HepG2 (cell line): ENCODE data around the gene SPRED2. TPM values are rescaled to one million over a fixed set of nuclear protein-coding genes. Genes with fewer than 3 reads are reported as not detected.

Experiments
- ARID5B ChIP-seq: IDR thresholded peaks from 2 replicates; pipeline ENCODE4 v1.4.0; 2020; ENCODE audit warnings: mild to moderate bottlenecking, missing genetic modification reagents
- BCLAF1 ChIP-seq: fragments of 450-650 bp; IDR thresholded peaks from 2 replicates; pipeline ENCODE4 v1.6.1; 2017; ENCODE audit warnings: mild to moderate bottlenecking
- KLF6 ChIP-seq: IDR thresholded peaks from 2 replicates; pipeline ENCODE4 v1.8.0; 2016; ENCODE audit warnings: missing biosample characterization, missing genetic modification reagents
- MTF2 ChIP-seq: sonication (generic); formaldehyde crosslinking; IDR thresholded peaks from 2 replicates; pipeline ENCODE4 v1.5.0; 2020; ENCODE audit warnings: missing genetic modification reagents, borderline replicate concordance
- POLR2AphosphoS5 ChIP-seq: IDR thresholded peaks from 2 replicates; pipeline ENCODE4 v1.6.1; 2012; ENCODE audit warnings: low read depth, low read length
- SP1 ChIP-seq, 2 experiments: fragments of 450-650 bp in 1 of 2; sonication (generic) in 1 of 2; formaldehyde crosslinking in 1 of 2; IDR thresholded peaks; 2 replicates each; pipeline versions ENCODE4 v1.4.0 to v1.6.1; 2016 to 2020; ENCODE audit warnings: missing genetic modification reagents in 1 of 2
- SRSF1 ChIP-seq: fragments of 200-400 bp; formaldehyde crosslinking; optimal IDR thresholded peaks from 2 replicates; pipeline ENCODE3; 2017; ENCODE audit warnings: mild to moderate bottlenecking, low read depth, low read length, moderate library complexity
- TAF1 ChIP-seq: sonication (generic); formaldehyde crosslinking; IDR thresholded peaks from 2 replicates; pipeline ENCODE4 v1.4.0; 2020; ENCODE audit warnings: missing genetic modification reagents
- TEAD3 ChIP-seq: optimal IDR thresholded peaks from 2 replicates; pipeline ENCODE3; 2016; ENCODE audit warnings: borderline replicate concordance
- WIZ ChIP-seq: sonication (generic); formaldehyde crosslinking; IDR thresholded peaks from 2 replicates; pipeline ENCODE4 v1.5.1; 2020; ENCODE audit warnings: mild to moderate bottlenecking, missing genetic modification reagents
- ZKSCAN8 ChIP-seq: IDR thresholded peaks from 2 replicates; pipeline ENCODE4 v1.6.1; 2016; ENCODE audit warnings: borderline replicate concordance, missing genetic modification reagents, missing compliant biosample characterization
- ZNF275 ChIP-seq: sonication (generic); formaldehyde crosslinking; IDR thresholded peaks from 2 replicates; pipeline ENCODE4 v1.8.0; 2022; ENCODE audit warnings: missing genetic modification reagents, mild to moderate bottlenecking, inconsistent platforms, borderline replicate concordance
- ZNF30 ChIP-seq: sonication (generic); formaldehyde crosslinking; IDR thresholded peaks from 2 replicates; pipeline ENCODE4 v1.5.0; 2020; ENCODE audit warnings: mild to moderate bottlenecking, missing genetic modification reagents
- ZNF335 ChIP-seq: sonication (generic); formaldehyde crosslinking; IDR thresholded peaks from 2 replicates; pipeline ENCODE4 v1.4.0; 2020; ENCODE audit warnings: missing genetic modification reagents
- ZNF343 ChIP-seq: sonication (generic); formaldehyde crosslinking; IDR thresholded peaks from 2 replicates; pipeline ENCODE4 v1.4.0; 2020; ENCODE audit warnings: mild to moderate bottlenecking, missing genetic modification reagents
- ZNF432 ChIP-seq: sonication (generic); formaldehyde crosslinking; IDR thresholded peaks from 2 replicates; pipeline ENCODE4 v1.5.0; 2020; ENCODE audit warnings: missing genetic modification reagents, mild to moderate bottlenecking, borderline replicate concordance
- ZNF441 ChIP-seq: sonication (generic); formaldehyde crosslinking; IDR thresholded peaks from 2 replicates; pipeline ENCODE4 v1.7.0; 2021; ENCODE audit warnings: missing genetic modification reagents, borderline replicate concordance
- ZNF576 ChIP-seq: sonication (generic); formaldehyde crosslinking; IDR thresholded peaks from 2 replicates; pipeline ENCODE4 v1.4.0; 2020; ENCODE audit warnings: mild to moderate bottlenecking, missing genetic modification reagents
- ZNF614 ChIP-seq: IDR thresholded peaks from 2 replicates; pipeline ENCODE4 v1.6.1; 2018; ENCODE audit warnings: missing biosample characterization, missing genetic modification reagents, inconsistent platforms, borderline replicate concordance
- ZNF652 ChIP-seq: IDR thresholded peaks from 2 replicates; pipeline ENCODE4 v1.6.1; 2016; ENCODE audit warnings: low read depth, borderline replicate concordance
- ZNF704 ChIP-seq: sonication (generic); formaldehyde crosslinking; IDR thresholded peaks from 2 replicates; pipeline ENCODE4 v1.8.1; 2023; ENCODE audit warnings: mild to moderate bottlenecking, inconsistent platforms, moderate library complexity, missing genetic modification reagents, borderline replicate concordance
- polyA plus RNA-seq, 8 experiments: library from polyadenylated mRNA; depleted of rRNA in 3 of 8; stranded (reverse) in 7 of 8; unstranded in 1 of 8; fragments of >200 nt; fragmentation: Illumina TruSeq in 4 of 8; extraction: Trizol in 4 of 8; gene quantifications; 2 replicates each; pipeline versions ENCODE4 v1.2.1 to v1.2.3, GENCODE V29; 2011 to 2016; ENCODE audit warnings: low read depth in 4 of 8, missing spikeins in 1 of 8, mixed read lengths in 1 of 8; ENCODE audit not compliant: insufficient read depth in 1 of 8
- total RNA-seq, 5 experiments: library from RNA; depleted of rRNA; stranded (reverse); fragments of >200 nt; fragmentation: Illumina TruSeq; extraction: Trizol; gene quantifications; 2 replicates each; pipeline ENCODE4 v1.2.3, GENCODE V29; 2016; ENCODE audit warnings: low read depth in 1 of 5

The SPRED2 gene
- total and polyA plus RNA-seq, 2 of the 13 experiments (the other 11 are each of a cell fraction or from before 2014, with no cell fraction given): 13.0 to 37.0 TPM

- TF ChIP-seq ZNF275 (CRISPR knock-in tag): no peak
- no peak for TF ChIP-seq ZNF335 (CRISPR knock-in tag)
- no peak for TF ChIP-seq ZNF704
- TF ChIP-seq ARID5B (CRISPR knock-in tag): peak; percentile 91
- no peak for TF ChIP-seq MTF2 (CRISPR knock-in tag)
- no peak for TF ChIP-seq TAF1 (CRISPR knock-in tag)
- TF ChIP-seq SP1 (IDR thresholded peaks at IDR 0.05): no peak
- no peak for TF ChIP-seq SP1 (CRISPR knock-in tag; IDR thresholded peaks at IDR 0.05)
- TF ChIP-seq ZNF30 (CRISPR knock-in tag): no peak
- no peak for TF ChIP-seq ZNF576 (CRISPR knock-in tag)
- no peak; the same call in 1 of the 2 replicates for TF ChIP-seq ZKSCAN8 (CRISPR knock-in tag)
- TF ChIP-seq BCLAF1: no peak
- peak; percentile 84 for TF ChIP-seq TEAD3 (CRISPR knock-in tag)
- TF ChIP-seq ZNF441: no peak
- TF ChIP-seq ZNF652 (CRISPR knock-in tag): no peak
- no peak for TF ChIP-seq ZNF343 (CRISPR knock-in tag)
- no peak for TF ChIP-seq ZNF432
- TF ChIP-seq KLF6 (CRISPR knock-in tag): no peak
- no peak for TF ChIP-seq SRSF1
- peak; percentile 39; the same call in 1 of the 2 replicates for TF ChIP-seq ZNF614 (CRISPR knock-in tag)
- no peak for TF ChIP-seq POLR2AphosphoS5
- no peak for TF ChIP-seq WIZ
These were observed 61.9 kb downstream of the SPRED2 start (continued) for GRCh38 chr2:65370387-65371073.
